ENCODE data around the gene PIK3C2G.

Gene PIK3C2G

GRCh38 chr12:18320976-18321375 lies 59.7 kb downstream of the PIK3C2G start:
- H2AFZ ChIP-seq (ENCODE audit: low read length) = no peak overlapping the region
- no peaks in the 10 kb centered on the region for H3K4me1 ChIP-seq (ENCODE audit: insufficient read depth, low read length, poor library complexity, severe bottlenecking)
- H3K79me2 ChIP-seq (ENCODE audit: insufficient read depth, low read length) = no peaks in the 10 kb centered on the region
- H3K9me3 ChIP-seq (ENCODE audit: insufficient read depth, low read depth, low read length) = no peaks in the 10 kb centered on the region
- no peak overlapping the region for H3K9ac ChIP-seq (ENCODE audit: low read depth, low read length, poor library complexity, severe bottlenecking)
- H3K4me3 ChIP-seq (ENCODE audit: low read length, poor library complexity, severe bottlenecking) = no peak overlapping the region
- no peaks in the 10 kb centered on the region for H3K9me2 ChIP-seq (replicated peaks; ENCODE audit: low read depth, low read length)
- no peak for TF ChIP-seq EZH2phosphoT487 (IDR thresholded peaks at IDR 0.05; ENCODE audit: borderline replicate concordance)
- no peak for TF ChIP-seq CTCF (conservative IDR thresholded peaks at IDR 0.05; ENCODE audit: low read length)
- H4K20me1 ChIP-seq (ENCODE audit: insufficient read depth, low read length, poor library complexity, severe bottlenecking) = no peaks in the 10 kb centered on the region
- no peaks in the 10 kb centered on the region for H3K36me3 ChIP-seq (ENCODE audit: insufficient read depth, low read length)
- H3K27me3 ChIP-seq (ENCODE audit: insufficient read depth, low read length, poor library complexity, severe bottlenecking) = no peaks in the 10 kb centered on the region
- no peaks in the 10 kb centered on the region for H3F3A ChIP-seq (ENCODE audit: low read depth)
- no peak overlapping the region for H3K4me2 ChIP-seq (ENCODE audit: low read depth, low read length, poor library complexity, severe bottlenecking)

- H3K4me2 ChIP-seq (ENCODE audit: low read depth, low read length, poor library complexity, severe bottlenecking) = no peak overlapping the region
- no peaks in the 10 kb centered on the region for H4K20me1 ChIP-seq (ENCODE audit: insufficient read depth, low read length, poor library complexity, severe bottlenecking)
- no peaks in the 10 kb centered on the region for H3K4me1 ChIP-seq (ENCODE audit: insufficient read depth, low read length, poor library complexity, severe bottlenecking)
- H3K79me2 ChIP-seq (ENCODE audit: insufficient read depth, low read length) = no peaks in the 10 kb centered on the region
- no peak overlapping the region for H2AFZ ChIP-seq (ENCODE audit: low read length)
- no peak overlapping the region for H3K4me3 ChIP-seq (ENCODE audit: low read length, poor library complexity, severe bottlenecking)
- TF ChIP-seq EZH2phosphoT487 (IDR thresholded peaks at IDR 0.05; ENCODE audit: borderline replicate concordance) (no peak), CTCF (conservative IDR thresholded peaks at IDR 0.05; ENCODE audit: low read length) (no peak)
- no peaks in the 10 kb centered on the region for H3F3A ChIP-seq (ENCODE audit: low read depth)
- H3K36me3 ChIP-seq (ENCODE audit: insufficient read depth, low read length) = no peaks in the 10 kb centered on the region
- H3K9me2 ChIP-seq (replicated peaks; ENCODE audit: low read depth, low read length) = no peaks in the 10 kb centered on the region
- no peak overlapping the region for H3K9ac ChIP-seq (ENCODE audit: low read depth, low read length, poor library complexity, severe bottlenecking)
- H3K27me3 ChIP-seq (ENCODE audit: insufficient read depth, low read length, poor library complexity, severe bottlenecking) = no peaks in the 10 kb centered on the region
- no peaks in the 10 kb centered on the region for H3K9me3 ChIP-seq (ENCODE audit: insufficient read depth, low read depth, low read length)
Measured at GRCh38 chr12:18323159-18323558, 61.8 kb downstream of the PIK3C2G start.

- no peaks in the 10 kb centered on the region for H3K4me1 ChIP-seq (ENCODE audit: insufficient read depth, low read length, poor library complexity, severe bottlenecking)
- H3K9me3 ChIP-seq (ENCODE audit: insufficient read depth, low read depth, low read length) = no peaks in the 10 kb centered on the region
- TF ChIP-seq CTCF (conservative IDR thresholded peaks at IDR 0.05; ENCODE audit: low read length) = no peak
Measured at GRCh38 chr12:18327036-18327435, 65.7 kb downstream of the PIK3C2G start.

More at GRCh38 chr12:18327036-18327435, 65.7 kb downstream of the PIK3C2G start:
- Histone ChIP-seq H4K20me1 (ENCODE audit: insufficient read depth, low read length, poor library complexity, severe bottlenecking) (no peaks in the 10 kb centered on the region), H3K4me2 (ENCODE audit: low read depth, low read length, poor library complexity, severe bottlenecking) (no peak overlapping the region), H3K4me3 (ENCODE audit: low read length, poor library complexity, severe bottlenecking) (no peak overlapping the region), H3K9me2 (replicated peaks; ENCODE audit: low read depth, low read length) (no peaks in the 10 kb centered on the region), H3F3A (ENCODE audit: low read depth) (no peaks in the 10 kb centered on the region), H2AFZ (ENCODE audit: low read length) (no peak overlapping the region), H3K27me3 (ENCODE audit: insufficient read depth, low read length, poor library complexity, severe bottlenecking) (no peaks in the 10 kb centered on the region), H3K9ac (ENCODE audit: low read depth, low read length, poor library complexity, severe bottlenecking) (no peak overlapping the region), H3K36me3 (ENCODE audit: insufficient read depth, low read length) (no peaks in the 10 kb centered on the region), H3K79me2 (ENCODE audit: insufficient read depth, low read length) (no peaks in the 10 kb centered on the region)

Data from Loucy (cell line).